ENCODE data around the gene TRIM38. TPM values are rescaled to one million over a fixed set of nuclear protein-coding genes. Genes with fewer than 3 reads are reported as not detected.

TRIM38 gene
- total RNA-seq, 3 donors from 2014 or later: 11.4 to 15.8 (median 12.6) TPM

GRCh38 chr6:25918083-25918683, 44.4 kb upstream of the TRIM38 start:
- intact Hi-C loops (cut with DNase I, micrococcal nuclease): no loop called here
- Histone ChIP-seq H3K9me3 (no peaks in the 10 kb centered on the region), H3K36me3 (ENCODE audit: low read depth) (no peaks in the 10 kb centered on the region)

GRCh38 chr6:25919657-25920056, 42.9 kb upstream of the TRIM38 start:
- Histone ChIP-seq H3K9me3 (no peaks in the 10 kb centered on the region), H3K4me3 (no peak overlapping the region), H3K4me1 (ENCODE audit: low read depth) (no peaks in the 10 kb centered on the region), H3K36me3 (ENCODE audit: low read depth) (no peaks in the 10 kb centered on the region)
- intact Hi-C loops (cut with DNase I, micrococcal nuclease): no loop called here
- DNase-seq (no peak), ATAC-seq (no peak)
- TF ChIP-seq, protein P1, sequence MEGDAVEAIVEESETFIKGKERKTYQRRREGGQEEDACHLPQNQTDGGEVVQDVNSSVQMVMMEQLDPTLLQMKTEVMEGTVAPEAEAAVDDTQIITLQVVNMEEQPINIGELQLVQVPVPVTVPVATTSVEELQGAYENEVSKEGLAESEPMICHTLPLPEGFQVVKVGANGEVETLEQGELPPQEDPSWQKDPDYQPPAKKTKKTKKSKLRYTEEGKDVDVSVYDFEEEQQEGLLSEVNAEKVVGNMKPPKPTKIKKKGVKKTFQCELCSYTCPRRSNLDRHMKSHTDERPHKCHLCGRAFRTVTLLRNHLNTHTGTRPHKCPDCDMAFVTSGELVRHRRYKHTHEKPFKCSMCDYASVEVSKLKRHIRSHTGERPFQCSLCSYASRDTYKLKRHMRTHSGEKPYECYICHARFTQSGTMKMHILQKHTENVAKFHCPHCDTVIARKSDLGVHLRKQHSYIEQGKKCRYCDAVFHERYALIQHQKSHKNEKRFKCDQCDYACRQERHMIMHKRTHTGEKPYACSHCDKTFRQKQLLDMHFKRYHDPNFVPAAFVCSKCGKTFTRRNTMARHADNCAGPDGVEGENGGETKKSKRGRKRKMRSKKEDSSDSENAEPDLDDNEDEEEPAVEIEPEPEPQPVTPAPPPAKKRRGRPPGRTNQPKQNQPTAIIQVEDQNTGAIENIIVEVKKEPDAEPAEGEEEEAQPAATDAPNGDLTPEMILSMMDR (IDR thresholded peaks at IDR 0.05): no peak

More at GRCh38 chr6:25918083-25918683, 44.4 kb upstream of the TRIM38 start:
- TF ChIP-seq, protein P1 (IDR thresholded peaks at IDR 0.05): no peak
- H3K4me1 ChIP-seq (ENCODE audit: low read depth): no peaks in the 10 kb centered on the region
- ATAC-seq: no peak
- H3K4me3 ChIP-seq: no peak overlapping the region
- no peak for DNase-seq

DNA sequence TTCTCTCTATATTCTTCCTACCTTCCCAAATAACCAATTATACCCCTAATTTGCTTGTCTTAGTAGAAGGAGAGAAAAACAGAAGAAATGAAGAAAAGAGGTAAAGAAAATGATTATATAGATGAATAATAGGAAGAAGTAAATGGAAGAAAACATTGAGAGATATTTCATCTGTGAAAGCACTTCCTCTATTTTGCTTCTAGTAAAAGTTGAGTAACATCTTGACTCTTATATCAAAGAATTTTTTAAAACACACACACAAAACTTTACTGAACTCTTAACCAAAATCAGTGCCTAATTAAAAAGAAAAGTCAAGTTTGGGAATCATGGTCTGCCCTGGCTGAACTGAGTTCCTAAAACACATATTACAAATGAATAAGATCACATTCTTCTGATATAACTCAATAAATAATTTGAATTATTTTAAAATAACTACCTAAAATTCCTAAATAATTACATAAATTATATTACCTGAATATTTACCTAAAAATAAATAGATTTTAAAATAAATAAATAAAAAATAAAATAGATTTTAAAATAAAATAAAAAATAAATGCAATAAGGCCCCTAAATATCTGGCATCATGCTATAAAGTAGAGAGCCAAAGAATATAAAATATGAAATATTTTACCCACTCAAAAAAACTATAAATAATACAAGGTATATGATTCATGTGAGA, 40.9 kb upstream of the TRIM38 start:
- Histone ChIP-seq H3K4me3 (no peak overlapping the region), H3K36me3 (ENCODE audit: low read depth) (no peaks in the 10 kb centered on the region), H3K9me3 (no peaks in the 10 kb centered on the region), H3K4me1 (ENCODE audit: low read depth) (no peaks in the 10 kb centered on the region)
- intact Hi-C loops (cut with DNase I, micrococcal nuclease): no loop called here
- ATAC-seq: no peak
- TF ChIP-seq, protein P1 (IDR thresholded peaks at IDR 0.05): no peak
- DNase-seq: no peak

- Histone ChIP-seq H3K4me3 (no peak overlapping the region), H3K36me3 (ENCODE audit: low read depth) (no peaks in the 10 kb centered on the region), H3K9me3 (no peaks in the 10 kb centered on the region), H3K4me1 (ENCODE audit: low read depth) (no peaks in the 10 kb centered on the region)
- DNase-seq (no peak), ATAC-seq (no peak)
- TF ChIP-seq, protein P1 (IDR thresholded peaks at IDR 0.05): no peak
- intact Hi-C loops (cut with DNase I, micrococcal nuclease): no loop called here
These were observed 40.3 kb upstream of the TRIM38 start for GRCh38 chr6:25922301-25922700.

GRCh38 chr6:25925876-25926275, 36.7 kb upstream of the TRIM38 start:
- DNase-seq: no peak
- H3K4me3 ChIP-seq: no peak overlapping the region
- no peaks in the 10 kb centered on the region for H3K9me3 ChIP-seq
- intact Hi-C loops (cut with DNase I, micrococcal nuclease): no loop called here
- H3K36me3 ChIP-seq (ENCODE audit: low read depth): no peaks in the 10 kb centered on the region
- TF ChIP-seq, protein P1 (IDR thresholded peaks at IDR 0.05): no peak
- ATAC-seq: no peak
- H3K4me1 ChIP-seq (ENCODE audit: low read depth): no peaks in the 10 kb centered on the region
